CD14-positive monocyte (primary cell): Measurements from ENCODE around the gene PASD1. TPM values are rescaled to one million over a fixed set of nuclear protein-coding genes. Genes with fewer than 3 reads are reported as not detected.
"Not testable (repeated sequence)": the region's sequence is repeated elsewhere in the genome, so short reads cannot be mapped to it uniquely, and the experiment has no call there.

ENCODE experiments used
- DNase-seq, 3 donors: peaks; one replicate each; pipeline ENCODE4 v3.0.0-alpha.2; 2011 to 2022
- H2AFZ ChIP-seq: 2 replicates; pipeline ENCODE4 v1.6.0; 2012; ENCODE audit warnings: mild to moderate bottlenecking, low read depth, low read length, inconsistent platforms; ENCODE audit not compliant: insufficient read depth, poor library complexity, severe bottlenecking
- H3K27ac ChIP-seq, 2 donors: 1 replicate in 1 of 2; 2 replicates in 1 of 2; pipeline ENCODE4 v1.5.1; 2012 to 2013; ENCODE audit warnings: low read length in 2 of 2, control low read depth in 1 of 2, inconsistent platforms in 1 of 2, low read depth in 1 of 2, mild to moderate bottlenecking in 1 of 2
- H3K27me3 ChIP-seq, 2 donors: one replicate each; pipeline versions ENCODE4 v1.6.0 to v1.6.1; 2011 to 2013; ENCODE audit warnings: low read length in 2 of 2; ENCODE audit not compliant: control insufficient read depth in 2 of 2, insufficient read depth in 2 of 2
- H3K36me3 ChIP-seq, 2 donors: replicated peaks in 1 of 2; 1 replicate in 1 of 2; 2 replicates in 1 of 2; pipeline versions ENCODE4 v1.5.1 to v1.6.1; 2012 to 2013; ENCODE audit warnings: low read length in 2 of 2, control low read depth in 1 of 2, inconsistent platforms in 1 of 2, mild to moderate bottlenecking in 1 of 2; ENCODE audit not compliant: insufficient read depth in 2 of 2, control insufficient read depth in 1 of 2
- H3K4me1 ChIP-seq, 2 donors: 1 replicate in 1 of 2; 2 replicates in 1 of 2; pipeline versions ENCODE4 v1.5.1 to v1.6.1; 2012 to 2013; ENCODE audit warnings: low read length in 2 of 2, control low read depth in 1 of 2, inconsistent platforms in 1 of 2, mild to moderate bottlenecking in 1 of 2, moderate library complexity in 1 of 2; ENCODE audit not compliant: insufficient read depth in 2 of 2, control insufficient read depth in 1 of 2
- H3K4me2 ChIP-seq: replicated peaks from 2 replicates; pipeline ENCODE3; 2012; ENCODE audit warnings: low read length, moderate library complexity, mild to moderate bottlenecking; ENCODE audit not compliant: poor library complexity, severe bottlenecking; ENCODE audit errors: extremely low read depth
- H3K4me3 ChIP-seq, 3 experiments: fragments of 200-600 bp in 1 of 3; sonication (generic) in 1 of 3; replicated peaks in 1 of 3; 1 replicate in 2 of 3; 2 replicates in 1 of 3; pipeline ENCODE4 v1.5.1; 2011 to 2013; ENCODE audit warnings: low read length in 3 of 3, mild to moderate bottlenecking in 3 of 3, control low read depth in 2 of 3, low read depth in 2 of 3, inconsistent platforms in 1 of 3, moderate library complexity in 1 of 3
- H3K79me2 ChIP-seq: 2 replicates; pipeline ENCODE4 v1.6.0; 2012; ENCODE audit warnings: mild to moderate bottlenecking, control low read depth, inconsistent platforms, low read length, moderate library complexity; ENCODE audit not compliant: insufficient read depth
- H3K9ac ChIP-seq: 2 replicates; pipeline ENCODE4 v1.6.0; 2017; ENCODE audit warnings: low read length, mild to moderate bottlenecking; ENCODE audit not compliant: insufficient read depth, poor library complexity, severe bottlenecking
- H3K9me3 ChIP-seq, 2 donors: replicated peaks in 1 of 2; 1 replicate in 1 of 2; 2 replicates in 1 of 2; pipeline versions ENCODE4 v1.5.1 to v1.6.1; 2012 to 2013; ENCODE audit warnings: low read length in 2 of 2, control low read depth in 1 of 2; ENCODE audit not compliant: control insufficient read depth in 1 of 2, insufficient read depth in 1 of 2
- H4K20me1 ChIP-seq: 2 replicates; pipeline ENCODE4 v1.6.0; 2012; ENCODE audit warnings: mild to moderate bottlenecking, low read length, control low read depth, moderate library complexity; ENCODE audit not compliant: insufficient read depth
- H3K27ac Mint-ChIP-seq, 7 donors: one replicate each; pipeline ENCODE4 v1.8.0; 2020; ENCODE audit warnings: mild to moderate bottlenecking in 7 of 7, mixed read lengths in 7 of 7, moderate library complexity in 6 of 7, inconsistent platforms in 2 of 7
- H3K27me3 Mint-ChIP-seq, 3 donors: one replicate each; pipeline ENCODE4 v1.8.0; 2021 to 2022; ENCODE audit warnings: low read depth in 3 of 3, mild to moderate bottlenecking in 3 of 3, mixed read lengths in 3 of 3, moderate library complexity in 3 of 3, inconsistent platforms in 1 of 3
- H3K36me3 Mint-ChIP-seq, 2 donors: one replicate each; pipeline ENCODE4 v1.8.0; 2020; ENCODE audit warnings: mixed read lengths in 2 of 2, inconsistent platforms in 1 of 2, mild to moderate bottlenecking in 1 of 2
- H3K4me1 Mint-ChIP-seq: one replicate; pipeline ENCODE4 v1.8.0; 2020; ENCODE audit warnings: mild to moderate bottlenecking, mixed read lengths
- H3K4me3 Mint-ChIP-seq, 2 donors: one replicate each; pipeline ENCODE4 v1.8.0; 2020; ENCODE audit warnings: mild to moderate bottlenecking in 2 of 2, mixed read lengths in 2 of 2, moderate library complexity in 1 of 2
- H3K9me3 Mint-ChIP-seq, 7 donors: one replicate each; pipeline ENCODE4 v1.8.0; 2020 to 2022; ENCODE audit warnings: mixed read lengths in 7 of 7, mild to moderate bottlenecking in 6 of 7, moderate library complexity in 6 of 7, inconsistent platforms in 2 of 7
- CTCF ChIP-seq: fragments of 200-600 bp; IDR thresholded peaks from one replicate; pipeline ENCODE4 v1.8.0; 2022; ENCODE audit warnings: antibody characterized with exemption, mild to moderate bottlenecking
- WGBS: methylation state at CpG from one replicate; pipeline ENCODE4 v1.1.5; 2013; ENCODE audit warnings: missing lambda C conversion rate; ENCODE audit not compliant: insufficient coverage; 5-methylcytosine and 5-hydroxymethylcytosine counted together
- intact Hi-C, 2 donors: fragments of 100-400 bp; cut with micrococcal nuclease; formaldehyde crosslinking; loops; one replicate each; pipeline versions ENCODE4 v1.15.0 to v1.15.1; 2023
- polyA plus RNA-seq, 3 donors: library from polyadenylated mRNA; depleted of rRNA in 1 of 3; unstranded in 2 of 3; stranded (reverse) in 1 of 3; fragments of 300-500 nt in 2 of 3; fragments of >200 nt in 1 of 3; fragmentation: Illumina TruSeq in 2 of 3; gene quantifications; 1 replicate in 2 of 3; 2 replicates in 1 of 3; pipeline ENCODE4 v1.2.3, GENCODE V29; 2012 to 2021

PASD1 gene
- polyA plus RNA-seq, 3 donors, result not detected

- Histone ChIP-seq H3K9me3 (no peaks in the 10 kb centered on the region), H3K79me2 (no peaks in the 10 kb centered on the region), H3K27me3 (peaks cover 0 to 7% of the 10 kb centered on the region in 2 donors), H2AFZ (no peak overlapping the region), H3K27ac (no peak overlapping the region), H4K20me1 (no peaks in the 10 kb centered on the region), H3K36me3 (no peaks in the 10 kb centered on the region), H3K4me3 (no peak overlapping the region), H3K4me1 (no peaks in the 10 kb centered on the region), H3K4me2 (no peak overlapping the region), H3K9ac (no peak overlapping the region)
- no peak for TF ChIP-seq CTCF
- intact Hi-C loops, result no loop called here
- H3K4me3 Mint-ChIP-seq, result peak overlapping the region in 1 of 2 donors; percentile 69
- H3K4me1 Mint-ChIP-seq, result no peaks in the 10 kb centered on the region
- no peak for DNase-seq
- H3K9me3 Mint-ChIP-seq, result peaks cover 0 to 18% (median 4%) of the 10 kb centered on the region in 7 donors
- no peak overlapping the region for H3K27ac Mint-ChIP-seq
- peaks cover 10 to 26% (median 18%) of the 10 kb centered on the region in 3 donors for H3K27me3 Mint-ChIP-seq
- H3K36me3 Mint-ChIP-seq, result no peaks in the 10 kb centered on the region
- WGBS, result 21% methylated on average over 11 of the region's 19 CpGs
Observed at GRCh38 chrX:151695583-151696340, 132.3 kb downstream of the PASD1 start.

- H2AFZ ChIP-seq, H3K36me3 ChIP-seq, H3K4me1 Mint-ChIP-seq, H3K4me1 ChIP-seq, H3K9me3 ChIP-seq, H3K4me3 Mint-ChIP-seq, H3K36me3 Mint-ChIP-seq, H3K9ac ChIP-seq, H3K4me2 ChIP-seq, DNase-seq, H3K27ac ChIP-seq, H3K79me2 ChIP-seq, intact Hi-C loops, H4K20me1 ChIP-seq, H3K4me3 ChIP-seq, H3K27ac Mint-ChIP-seq, H3K27me3 ChIP-seq: not testable (repeated sequence)
- peaks cover 0 to 18% (median 4%) of the 10 kb centered on the region in 7 donors for H3K9me3 Mint-ChIP-seq
- 100% methylated on average over 1 of the region's 8 CpGs for WGBS
- H3K27me3 Mint-ChIP-seq, result peaks cover 10 to 26% (median 18%) of the 10 kb centered on the region in 3 donors
Observed at GRCh38 chrX:151697082-151697481, 133.6 kb downstream of the PASD1 start.
